Tibial nerve (tissue), 4 donors: ENCODE data around the gene CEP128.

Experiments
- EP300 ChIP-seq, 2 donors: sonication (generic); formaldehyde crosslinking; IDR thresholded peaks; one replicate each; pipeline ENCODE4 v1.6.1; 2017; ENCODE audit warnings: antibody characterized with exemption in 2 of 2, mild to moderate bottlenecking in 1 of 2
- POLR2A ChIP-seq, 2 donors: fragments of 450-650 bp; IDR thresholded peaks; one replicate each; pipeline ENCODE4 v1.6.1; 2017; ENCODE audit warnings: antibody characterized with exemption in 2 of 2, mild to moderate bottlenecking in 2 of 2, moderate library complexity in 2 of 2
- TF ChIP-seq, protein P1 (sequence below), 5 experiments: fragments of 200-600 bp in 3 of 5; fragments of 450-650 bp in 2 of 5; sonication (generic) in 3 of 5; IDR thresholded peaks; one replicate each; pipeline ENCODE4 v1.5.1; 2016 to 2019; ENCODE audit warnings: antibody characterized with exemption in 5 of 5, mild to moderate bottlenecking in 3 of 5, moderate library complexity in 2 of 5

DNA sequence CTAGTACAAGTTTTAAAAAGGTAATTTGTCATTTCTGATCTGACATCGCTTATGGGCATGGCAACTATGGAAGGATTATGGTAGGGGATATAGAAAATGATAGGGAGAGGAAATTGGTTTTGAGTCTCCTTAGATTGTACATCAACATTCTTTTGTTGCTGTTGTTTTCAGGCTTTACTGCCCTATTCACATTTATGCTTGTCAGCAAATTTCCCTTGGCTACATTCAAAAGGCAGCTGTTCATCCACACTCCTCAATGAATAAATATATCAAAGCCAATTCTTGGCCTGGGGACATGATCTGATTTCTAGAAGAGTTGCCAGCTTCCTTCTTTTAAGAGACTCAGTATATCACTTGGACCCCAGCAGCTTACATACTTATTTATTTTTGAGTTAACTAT is 283.4 kb downstream of the CEP128 start:
- TF ChIP-seq, protein P1, sequence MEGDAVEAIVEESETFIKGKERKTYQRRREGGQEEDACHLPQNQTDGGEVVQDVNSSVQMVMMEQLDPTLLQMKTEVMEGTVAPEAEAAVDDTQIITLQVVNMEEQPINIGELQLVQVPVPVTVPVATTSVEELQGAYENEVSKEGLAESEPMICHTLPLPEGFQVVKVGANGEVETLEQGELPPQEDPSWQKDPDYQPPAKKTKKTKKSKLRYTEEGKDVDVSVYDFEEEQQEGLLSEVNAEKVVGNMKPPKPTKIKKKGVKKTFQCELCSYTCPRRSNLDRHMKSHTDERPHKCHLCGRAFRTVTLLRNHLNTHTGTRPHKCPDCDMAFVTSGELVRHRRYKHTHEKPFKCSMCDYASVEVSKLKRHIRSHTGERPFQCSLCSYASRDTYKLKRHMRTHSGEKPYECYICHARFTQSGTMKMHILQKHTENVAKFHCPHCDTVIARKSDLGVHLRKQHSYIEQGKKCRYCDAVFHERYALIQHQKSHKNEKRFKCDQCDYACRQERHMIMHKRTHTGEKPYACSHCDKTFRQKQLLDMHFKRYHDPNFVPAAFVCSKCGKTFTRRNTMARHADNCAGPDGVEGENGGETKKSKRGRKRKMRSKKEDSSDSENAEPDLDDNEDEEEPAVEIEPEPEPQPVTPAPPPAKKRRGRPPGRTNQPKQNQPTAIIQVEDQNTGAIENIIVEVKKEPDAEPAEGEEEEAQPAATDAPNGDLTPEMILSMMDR (IDR thresholded peaks at IDR 0.05): no peak
- no peak for TF ChIP-seq POLR2A (IDR thresholded peaks at IDR 0.05)
- no peak for TF ChIP-seq EP300 (IDR thresholded peaks at IDR 0.05)
